OCI-M1 (cell line): ENCODE data around the gene INSIG2.

ENCODE experiments used
- DNase-seq: peaks from one replicate; lab custom pipeline; 2025; lab: John Stamatoyannopoulos, UW

INSIG2 gene

GRCh38 chr2:118098307-118099030 is 10.2 kb downstream of the INSIG2 start:
- no peak for DNase-seq

- DNase-seq = no peak
These were observed 14.3 kb downstream of the INSIG2 start for GRCh38 chr2:118102433-118103082.

DNA sequence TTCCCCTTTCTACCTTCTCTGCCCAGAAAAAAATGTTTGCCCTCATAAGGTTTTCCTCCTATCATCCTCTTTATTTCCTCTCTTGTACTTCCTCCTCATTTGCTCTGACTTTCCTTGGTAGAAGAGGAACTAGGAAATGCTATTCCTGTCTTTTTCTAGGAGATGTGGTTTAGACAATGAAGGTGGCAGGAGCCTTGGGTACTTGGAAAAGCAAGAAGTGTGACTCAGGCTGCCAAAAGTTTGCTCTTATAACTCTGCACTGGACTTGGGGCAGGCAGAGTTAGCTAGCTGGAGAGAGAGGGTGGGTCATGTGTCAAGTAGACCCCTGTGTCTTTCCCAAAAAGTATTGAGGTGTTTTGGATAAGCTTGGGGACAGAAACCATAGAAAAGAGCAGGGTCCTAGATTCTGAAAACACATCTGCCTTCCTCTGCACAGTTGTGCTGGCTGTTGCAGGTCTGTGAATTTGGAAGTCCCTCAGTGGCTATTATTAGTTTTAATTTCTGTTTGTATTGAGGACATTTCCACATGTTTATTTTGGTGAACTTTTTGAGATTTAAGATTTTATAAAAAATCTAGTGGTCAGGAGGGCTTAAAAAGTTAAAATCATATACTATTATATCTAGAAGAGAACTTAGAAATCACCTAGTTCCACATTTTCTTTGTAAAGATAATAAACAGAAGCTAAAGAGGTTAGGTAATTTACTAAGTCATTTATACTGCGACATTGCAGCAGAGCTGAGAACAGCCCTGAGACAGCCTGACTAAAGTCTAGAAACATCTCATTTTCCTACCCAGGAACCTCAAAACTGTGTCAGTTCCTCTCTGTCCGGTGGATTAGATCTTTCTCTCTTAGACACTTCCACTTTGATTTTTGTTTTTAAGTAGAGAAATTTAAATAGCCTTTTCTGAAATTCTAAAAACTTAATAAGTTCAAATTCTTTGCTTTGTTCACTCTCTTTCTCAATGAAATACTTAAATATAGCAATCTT is 16.0 kb downstream of the INSIG2 start:
- no peak for DNase-seq

GRCh38 chr2:118105497-118105896 is 17.2 kb downstream of the INSIG2 start:
- DNase-seq = no peak

GRCh38 chr2:118106926-118107325 is 18.7 kb downstream of the INSIG2 start:
- no peak for DNase-seq

DNA sequence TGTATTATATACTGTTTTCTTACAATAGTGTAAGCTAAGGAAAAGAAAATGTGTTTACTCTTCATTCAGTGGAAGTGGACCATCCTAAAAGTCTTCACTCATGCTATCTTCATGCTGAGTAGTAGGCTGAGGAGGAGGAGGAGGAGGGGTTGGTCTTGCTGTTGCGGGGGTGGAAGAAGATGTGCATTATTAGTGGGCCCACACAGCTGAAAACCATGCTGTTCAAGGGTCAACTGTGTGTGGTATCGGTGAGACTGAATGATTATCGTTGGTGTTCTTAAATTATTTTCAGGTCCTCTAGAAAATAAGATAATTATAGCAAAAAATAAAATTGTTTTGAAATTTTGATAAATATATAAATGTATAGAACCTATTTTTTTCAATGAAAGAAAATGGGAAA is 22.0 kb downstream of the INSIG2 start:
- DNase-seq = no peak

DNA sequence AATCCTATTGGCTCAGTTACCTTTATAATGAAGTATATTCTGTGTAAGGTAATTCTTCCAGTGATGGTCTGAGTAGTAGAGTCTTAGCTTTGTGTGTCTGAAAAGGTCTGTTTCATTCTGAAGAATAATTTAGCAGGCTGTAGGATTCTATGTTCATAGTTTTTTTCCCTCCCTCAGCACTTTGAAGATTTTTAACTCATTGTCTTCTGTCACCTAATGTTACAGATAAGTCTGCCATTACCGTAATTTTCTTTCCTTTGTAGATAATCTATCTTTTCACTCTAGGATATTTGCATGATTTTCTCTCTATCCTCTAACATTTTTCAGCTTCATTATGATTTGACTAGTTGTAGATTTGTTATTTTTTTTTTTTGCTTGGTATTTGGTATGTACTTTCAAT is 22.7 kb downstream of the INSIG2 start:
- no peak for DNase-seq

GRCh38 chr2:118112771-118113334 is 24.6 kb downstream of the INSIG2 start:
- no peak for DNase-seq

DNA sequence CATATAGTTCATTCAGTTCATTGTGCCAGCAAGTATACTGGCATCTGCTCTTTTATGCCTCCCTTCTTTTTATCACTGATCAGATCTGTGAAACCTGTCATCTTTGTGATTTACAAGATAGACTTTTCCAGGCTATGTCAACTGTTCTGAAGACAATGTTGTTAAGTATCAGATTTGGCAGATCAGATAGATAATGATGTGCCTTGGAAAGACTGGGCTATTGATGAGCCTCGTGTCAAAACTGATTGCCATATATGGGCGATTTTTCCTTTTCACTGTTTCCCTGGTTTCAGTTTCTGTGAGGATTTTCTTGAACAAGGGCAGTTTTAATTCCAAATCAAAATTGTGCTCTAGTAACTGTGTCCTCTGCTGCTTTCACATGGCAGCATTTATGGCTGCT is 26.6 kb downstream of the INSIG2 start:
- no peak for DNase-seq

DNA sequence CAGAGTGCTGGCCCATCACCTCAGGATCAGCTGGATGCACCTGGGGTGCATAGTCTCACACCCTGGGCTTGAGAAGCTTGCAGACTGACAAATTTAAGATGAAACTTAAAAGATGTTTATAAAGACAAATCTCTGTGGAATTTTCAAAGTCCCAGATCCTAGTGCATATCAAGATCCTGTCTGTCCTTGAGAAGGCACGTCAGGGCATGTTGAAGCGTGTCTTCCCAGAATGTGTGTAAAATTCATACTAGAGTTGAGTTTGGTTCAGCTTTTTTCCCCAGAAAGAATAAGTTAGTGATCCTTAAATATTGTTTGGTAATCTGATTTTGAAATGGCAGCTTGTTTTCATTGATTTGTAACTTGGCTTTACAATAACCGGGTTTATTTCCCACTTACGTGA is 27.5 kb downstream of the INSIG2 start:
- no peak for DNase-seq

GRCh38 chr2:118118479-118118878 is 30.2 kb downstream of the INSIG2 start:
- no peak for DNase-seq

DNA sequence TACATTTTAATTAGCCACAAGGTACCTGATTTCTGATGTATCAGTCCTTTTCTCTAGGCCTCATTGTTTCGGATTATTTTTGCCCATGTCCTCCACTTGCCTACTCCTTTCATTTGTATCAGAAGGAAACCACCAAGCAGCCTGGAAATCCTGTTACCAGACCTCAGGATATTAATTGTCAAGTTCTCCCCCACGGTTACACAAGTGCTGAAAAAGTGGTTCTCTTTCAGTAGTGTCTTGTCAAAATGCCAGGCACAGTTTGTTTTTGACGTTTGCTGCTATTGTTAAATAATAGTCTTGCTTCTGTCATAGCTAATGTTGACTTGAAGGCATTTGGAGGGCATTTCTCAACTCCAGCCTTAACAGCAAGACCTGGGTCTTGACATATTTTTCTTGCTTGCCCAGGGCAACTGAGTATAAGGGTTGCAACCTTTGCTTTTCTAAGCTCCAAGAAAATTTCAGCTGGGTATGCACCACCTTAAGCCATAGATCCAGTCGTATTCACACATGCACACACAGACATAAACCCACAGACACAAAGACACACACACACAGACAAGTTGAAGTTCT is 31.0 kb downstream of the INSIG2 start:
- DNase-seq = no peak

GRCh38 chr2:118119761-118120400 is 31.6 kb downstream of the INSIG2 start:
- DNase-seq = no peak

DNA sequence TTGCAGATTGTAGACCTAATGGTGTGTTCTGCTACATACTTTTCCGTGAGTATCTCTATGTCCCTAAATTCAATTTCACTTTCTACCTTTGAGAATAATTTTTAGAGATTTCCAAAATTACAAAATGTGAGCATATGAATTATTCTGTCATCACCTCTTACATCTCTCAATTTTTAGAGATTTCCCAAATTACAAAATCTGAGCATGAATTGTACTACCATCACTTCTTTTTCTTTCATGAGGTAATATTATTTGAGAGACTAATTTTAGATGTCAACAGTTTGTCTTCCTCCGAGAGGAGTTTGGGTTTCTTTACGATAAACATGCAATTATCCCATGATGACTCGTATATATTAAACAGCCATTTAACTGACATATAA is 32.1 kb downstream of the INSIG2 start:
- no peak for DNase-seq

DNA sequence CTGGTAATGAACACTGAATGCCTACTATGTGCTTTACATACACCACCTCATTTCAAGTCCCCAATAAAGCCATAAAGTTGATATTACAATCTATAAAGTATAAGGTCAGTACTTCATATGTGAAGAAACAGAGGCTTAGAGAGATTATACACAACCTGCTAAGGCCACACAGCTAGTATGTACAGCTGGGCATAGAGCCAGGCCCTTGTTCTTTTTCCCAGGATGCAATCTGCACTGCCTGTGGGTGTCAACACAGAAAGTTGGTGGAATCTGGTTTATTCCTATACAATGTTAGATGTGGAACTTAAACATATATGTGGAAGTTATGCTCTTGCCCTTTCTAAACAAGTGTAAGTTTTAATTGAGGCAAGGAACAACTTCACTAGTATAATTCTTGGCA is 32.8 kb downstream of the INSIG2 start:
- no peak for DNase-seq

GRCh38 chr2:118121986-118122524 is 33.8 kb downstream of the INSIG2 start:
- no peak for DNase-seq

DNA sequence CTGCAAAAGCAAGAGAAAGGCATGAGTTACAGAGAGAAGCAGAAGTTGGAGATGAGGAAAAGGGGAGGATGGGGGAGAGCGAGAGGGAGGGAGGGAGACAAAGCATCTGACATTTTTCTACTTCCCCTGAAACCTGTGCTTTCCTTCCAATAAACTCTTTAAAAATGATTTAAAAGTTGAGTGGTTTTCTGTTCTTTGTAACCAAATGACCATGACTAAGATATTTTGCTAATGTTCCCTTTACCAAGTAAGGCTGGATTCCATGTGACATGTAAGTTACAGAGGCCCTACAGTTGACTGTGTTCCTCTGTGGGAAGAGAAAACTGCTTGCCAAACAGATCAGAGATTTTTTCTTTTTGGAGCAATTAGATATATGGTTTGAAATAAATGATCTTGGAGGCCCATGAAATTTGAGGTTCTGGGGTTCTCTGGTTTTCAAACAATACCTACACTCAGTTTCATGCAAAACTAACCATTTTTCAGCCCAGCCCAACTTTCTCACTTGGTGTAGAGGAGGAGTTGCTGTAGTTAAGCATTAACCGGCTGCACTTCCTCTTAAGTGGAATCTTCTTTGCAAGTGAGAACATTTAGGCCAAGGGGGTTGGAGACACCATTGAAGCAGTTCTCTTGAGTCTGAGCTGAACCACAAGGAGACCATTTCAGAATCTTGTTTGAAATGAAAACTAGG is 34.5 kb downstream of the INSIG2 start:
- peak; percentile 12 for DNase-seq

GRCh38 chr2:118123561-118124232 is 35.4 kb downstream of the INSIG2 start:
- DNase-seq = no peak

DNA sequence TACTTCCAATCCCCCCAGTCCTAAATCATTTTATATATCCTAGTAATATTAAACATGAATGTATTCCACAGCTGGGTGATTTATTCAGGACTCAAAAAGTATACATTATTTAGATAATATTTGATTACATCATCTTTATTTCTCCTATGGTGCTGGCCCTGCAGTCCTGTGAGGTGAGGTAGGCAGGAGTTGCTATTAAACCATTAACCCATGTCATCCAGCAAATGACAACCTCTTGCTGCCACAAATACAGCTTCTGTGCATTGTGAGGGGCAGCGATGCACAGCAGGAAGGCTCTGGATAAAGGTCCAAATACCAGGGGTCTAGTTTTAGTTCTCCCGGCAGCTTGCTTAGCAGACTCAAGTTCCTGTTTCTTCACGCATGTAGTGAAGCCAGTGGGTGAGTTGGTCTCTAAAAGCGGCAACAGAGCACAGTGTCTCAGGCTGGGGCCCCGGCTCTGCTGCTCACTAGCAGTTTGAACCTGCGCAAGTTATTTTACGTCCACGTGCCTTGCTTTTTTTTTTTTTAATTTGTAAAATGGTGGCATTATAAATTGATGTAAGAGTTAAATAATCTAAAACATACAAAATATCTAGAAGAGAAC is 36.1 kb downstream of the INSIG2 start:
- peak; percentile 11 for DNase-seq

DNA sequence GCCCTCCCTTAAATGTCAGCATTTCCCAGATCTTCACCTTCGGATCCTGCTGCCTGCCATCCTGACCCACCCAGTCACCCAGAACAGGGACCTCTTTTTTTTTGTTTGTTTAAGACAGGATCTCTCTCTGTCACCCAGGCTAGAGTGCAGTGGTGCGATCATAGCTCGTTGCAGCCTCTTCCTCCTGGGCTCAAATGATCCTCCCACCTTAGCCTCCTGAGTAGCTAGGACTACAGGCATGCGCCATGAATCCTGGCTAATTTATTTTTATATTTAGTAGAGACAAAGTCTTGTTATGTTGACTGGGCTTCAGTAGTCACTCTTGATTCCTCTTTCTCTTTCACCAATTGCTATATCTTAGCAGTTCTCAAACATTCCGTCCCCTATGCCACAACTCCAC is 39.0 kb downstream of the INSIG2 start:
- no peak for DNase-seq
